ENCODE results near the gene BNIP1.
"Not testable (repeated sequence)": the region's sequence is repeated elsewhere in the genome, so short reads cannot be mapped to it uniquely, and the experiment has no call there.

GRCh38 chr5:173154619-173155018 is 10.3 kb downstream of the BNIP1 start:
- TF ChIP-seq, protein P1, sequence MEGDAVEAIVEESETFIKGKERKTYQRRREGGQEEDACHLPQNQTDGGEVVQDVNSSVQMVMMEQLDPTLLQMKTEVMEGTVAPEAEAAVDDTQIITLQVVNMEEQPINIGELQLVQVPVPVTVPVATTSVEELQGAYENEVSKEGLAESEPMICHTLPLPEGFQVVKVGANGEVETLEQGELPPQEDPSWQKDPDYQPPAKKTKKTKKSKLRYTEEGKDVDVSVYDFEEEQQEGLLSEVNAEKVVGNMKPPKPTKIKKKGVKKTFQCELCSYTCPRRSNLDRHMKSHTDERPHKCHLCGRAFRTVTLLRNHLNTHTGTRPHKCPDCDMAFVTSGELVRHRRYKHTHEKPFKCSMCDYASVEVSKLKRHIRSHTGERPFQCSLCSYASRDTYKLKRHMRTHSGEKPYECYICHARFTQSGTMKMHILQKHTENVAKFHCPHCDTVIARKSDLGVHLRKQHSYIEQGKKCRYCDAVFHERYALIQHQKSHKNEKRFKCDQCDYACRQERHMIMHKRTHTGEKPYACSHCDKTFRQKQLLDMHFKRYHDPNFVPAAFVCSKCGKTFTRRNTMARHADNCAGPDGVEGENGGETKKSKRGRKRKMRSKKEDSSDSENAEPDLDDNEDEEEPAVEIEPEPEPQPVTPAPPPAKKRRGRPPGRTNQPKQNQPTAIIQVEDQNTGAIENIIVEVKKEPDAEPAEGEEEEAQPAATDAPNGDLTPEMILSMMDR (conservative IDR thresholded peaks at IDR 0.05; ENCODE audit: low read depth, low read length) = not testable (repeated sequence)
- TF ChIP-seq, protein P2, sequence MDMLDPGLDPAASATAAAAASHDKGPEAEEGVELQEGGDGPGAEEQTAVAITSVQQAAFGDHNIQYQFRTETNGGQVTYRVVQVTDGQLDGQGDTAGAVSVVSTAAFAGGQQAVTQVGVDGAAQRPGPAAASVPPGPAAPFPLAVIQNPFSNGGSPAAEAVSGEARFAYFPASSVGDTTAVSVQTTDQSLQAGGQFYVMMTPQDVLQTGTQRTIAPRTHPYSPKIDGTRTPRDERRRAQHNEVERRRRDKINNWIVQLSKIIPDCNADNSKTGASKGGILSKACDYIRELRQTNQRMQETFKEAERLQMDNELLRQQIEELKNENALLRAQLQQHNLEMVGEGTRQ (IDR thresholded peaks at IDR 0.05; ENCODE audit: low read depth, low read length) = not testable (repeated sequence)
- TF ChIP-seq RAD21 (IDR thresholded peaks at IDR 0.05; ENCODE audit: low read length); MAFK (IDR thresholded peaks at IDR 0.05; ENCODE audit: low read depth, low read length); RCOR1 (IDR thresholded peaks at IDR 0.05; ENCODE audit: insufficient replicate concordance, low read length): not testable (repeated sequence)
